Measurements from ENCODE around the gene MARVELD3. TPM values are rescaled to one million over a fixed set of nuclear protein-coding genes. Genes with fewer than 3 reads are reported as not detected.

Gene MARVELD3
- total and polyA plus RNA-seq, 7 donors = 0.01 to 0.10 TPM; not detected in 5

DNA sequence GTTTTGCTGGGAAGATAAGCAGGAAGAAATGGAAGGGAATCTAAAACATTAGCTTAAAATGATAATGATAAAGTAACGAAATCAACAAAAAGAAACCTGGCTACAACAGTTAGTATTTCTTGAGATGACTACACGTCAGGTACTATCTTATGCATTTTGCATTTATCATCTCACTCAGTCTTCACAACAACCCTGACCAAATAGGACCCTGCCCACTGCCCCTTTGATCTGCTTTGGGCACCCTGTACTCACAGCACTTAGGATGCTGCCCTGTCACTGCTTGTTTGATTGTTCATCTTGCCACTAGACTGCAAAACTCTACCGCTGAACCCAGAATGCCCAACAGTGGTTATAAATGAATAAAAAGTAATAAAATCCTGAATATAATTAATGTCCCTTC is 45.2 kb downstream of the MARVELD3 start:
- Histone ChIP-seq H3K4me1 (no peaks in the 10 kb centered on the region), H3K36me3 (ENCODE audit: insufficient read depth in 1 of 2, low read depth in 1 of 2) (peaks cover 0 to 97% of the 10 kb centered on the region in 2 donors), H3K9me3 (no peaks in the 10 kb centered on the region), H3K27me3 (ENCODE audit: insufficient read depth in 3 of 3, low read length in 2 of 3) (no peaks in the 10 kb centered on the region), H3K27ac (no peak overlapping the region), H3K4me3 (no peak overlapping the region)
- intact Hi-C loops (cut with DNase I) = loop anchor here in 1 of 2 donors (2.0 kb wide), 1 partner anchor 76 kb away; no protein-coding TSS in a partner anchor
- no peak for ATAC-seq
- 95 to 100% (median 96%) methylated on average over 3 of the region's 3 CpGs for WGBS, 3 donors
- TF ChIP-seq, protein P1, sequence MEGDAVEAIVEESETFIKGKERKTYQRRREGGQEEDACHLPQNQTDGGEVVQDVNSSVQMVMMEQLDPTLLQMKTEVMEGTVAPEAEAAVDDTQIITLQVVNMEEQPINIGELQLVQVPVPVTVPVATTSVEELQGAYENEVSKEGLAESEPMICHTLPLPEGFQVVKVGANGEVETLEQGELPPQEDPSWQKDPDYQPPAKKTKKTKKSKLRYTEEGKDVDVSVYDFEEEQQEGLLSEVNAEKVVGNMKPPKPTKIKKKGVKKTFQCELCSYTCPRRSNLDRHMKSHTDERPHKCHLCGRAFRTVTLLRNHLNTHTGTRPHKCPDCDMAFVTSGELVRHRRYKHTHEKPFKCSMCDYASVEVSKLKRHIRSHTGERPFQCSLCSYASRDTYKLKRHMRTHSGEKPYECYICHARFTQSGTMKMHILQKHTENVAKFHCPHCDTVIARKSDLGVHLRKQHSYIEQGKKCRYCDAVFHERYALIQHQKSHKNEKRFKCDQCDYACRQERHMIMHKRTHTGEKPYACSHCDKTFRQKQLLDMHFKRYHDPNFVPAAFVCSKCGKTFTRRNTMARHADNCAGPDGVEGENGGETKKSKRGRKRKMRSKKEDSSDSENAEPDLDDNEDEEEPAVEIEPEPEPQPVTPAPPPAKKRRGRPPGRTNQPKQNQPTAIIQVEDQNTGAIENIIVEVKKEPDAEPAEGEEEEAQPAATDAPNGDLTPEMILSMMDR (IDR thresholded peaks at IDR 0.05) = no peak
- DNase-seq = no peak

- Histone ChIP-seq H3K36me3 (ENCODE audit: insufficient read depth in 1 of 2, low read depth in 1 of 2) (peaks cover 0 to 95% of the 10 kb centered on the region in 2 donors), H3K4me3 (no peak overlapping the region), H3K27me3 (ENCODE audit: insufficient read depth in 3 of 3, low read length in 2 of 3) (no peaks in the 10 kb centered on the region), H3K9me3 (no peaks in the 10 kb centered on the region), H3K27ac (no peak overlapping the region), H3K4me1 (no peaks in the 10 kb centered on the region)
- TF ChIP-seq, protein P1 (IDR thresholded peaks at IDR 0.05) = no peak
- ATAC-seq = no peak
- intact Hi-C loops (cut with DNase I) = no loop called here
- 59 to 65% (median 61%) methylated on average over 3 of the region's 3 CpGs for WGBS, 3 donors
- DNase-seq = no peak
These were observed 46.1 kb downstream of the MARVELD3 start for GRCh38 chr16:71672125-71672524.

GRCh38 chr16:71672803-71673581 is 47.0 kb downstream of the MARVELD3 start:
- Histone ChIP-seq H3K4me1 (no peaks in the 10 kb centered on the region), H3K36me3 (ENCODE audit: insufficient read depth in 1 of 2, low read depth in 1 of 2) (peaks cover 0 to 95% of the 10 kb centered on the region in 2 donors), H3K27ac (no peak overlapping the region), H3K27me3 (ENCODE audit: insufficient read depth in 3 of 3, low read length in 2 of 3) (no peaks in the 10 kb centered on the region), H3K4me3 (no peak overlapping the region), H3K9me3 (no peaks in the 10 kb centered on the region)
- TF ChIP-seq, protein P1 (IDR thresholded peaks at IDR 0.05) = no peak
- 91 to 98% (median 94%) methylated on average over 5 of the region's 5 CpGs for WGBS, 3 donors
- ATAC-seq (no peak), DNase-seq (no peak)
- intact Hi-C loops (cut with DNase I) = no loop called here

DNA sequence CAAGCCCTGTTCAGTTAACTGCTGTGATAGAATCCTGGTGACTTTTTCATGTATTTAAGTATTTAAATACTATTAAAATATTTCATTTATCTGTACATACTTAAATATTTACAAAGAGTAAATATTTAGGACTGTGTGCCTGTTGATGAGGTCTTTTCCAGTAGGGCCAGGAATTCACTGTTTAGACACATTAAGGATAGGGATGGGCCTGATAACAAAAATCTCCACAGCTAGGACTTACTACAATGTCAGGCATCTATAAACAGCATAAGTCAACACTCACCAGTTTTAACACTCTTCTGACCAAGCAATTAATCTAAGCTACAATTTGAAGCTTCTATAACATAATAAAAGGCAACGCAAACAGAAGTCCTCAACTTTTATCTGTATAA is 47.6 kb downstream of the MARVELD3 start:
- no peak for ATAC-seq
- WGBS, 3 donors = 95 to 100% (median 98%) methylated on average over 1 of the region's 1 CpG
- intact Hi-C loops (cut with DNase I) = no loop called here
- DNase-seq = no peak
- Histone ChIP-seq H3K4me1 (no peaks in the 10 kb centered on the region), H3K36me3 (ENCODE audit: insufficient read depth in 1 of 2, low read depth in 1 of 2) (peaks cover 0 to 95% of the 10 kb centered on the region in 2 donors), H3K27me3 (ENCODE audit: insufficient read depth in 3 of 3, low read length in 2 of 3) (no peaks in the 10 kb centered on the region), H3K9me3 (no peaks in the 10 kb centered on the region), H3K4me3 (no peak overlapping the region), H3K27ac (no peak overlapping the region)
- TF ChIP-seq, protein P1 (IDR thresholded peaks at IDR 0.05) = no peak

Data from psoas muscle (tissue), 8 donors.